ENCODE results near the gene SEMG1. TPM values are rescaled to one million over a fixed set of nuclear protein-coding genes. Genes with fewer than 3 reads are reported as not detected.

Gene SEMG1
- total and polyA plus RNA-seq, 7 donors, result 0.26 TPM; not detected in 6

DNA sequence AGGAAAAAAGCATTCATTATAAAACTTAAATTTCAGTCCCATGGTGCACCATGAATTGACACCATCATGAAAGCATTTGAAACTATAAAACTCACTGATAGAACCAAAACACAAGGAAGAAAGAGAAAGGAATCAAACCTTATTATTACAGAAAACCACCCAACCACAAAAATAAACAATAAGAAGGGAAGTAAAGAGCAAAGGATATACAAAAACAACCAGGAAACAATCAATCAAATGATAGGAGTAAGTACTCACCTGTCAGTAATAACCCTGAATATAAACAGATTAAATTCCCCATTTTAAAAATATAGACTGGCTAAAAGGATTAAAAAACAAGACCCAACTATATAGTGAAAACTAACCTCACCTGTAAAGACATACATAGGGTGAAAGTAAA is 41.8 kb downstream of the SEMG1 start:
- intact Hi-C loops (cut with DNase I), result no loop called here
- no peak for DNase-seq
- no peaks in the 10 kb centered on the region for H3K4me1 ChIP-seq
- TF ChIP-seq EP300 (IDR thresholded peaks at IDR 0.05) (no peak), POLR2AphosphoS5 (IDR thresholded peaks at IDR 0.05) (no peak), POLR2A (IDR thresholded peaks at IDR 0.05) (no peak)
- TF ChIP-seq, protein P1, sequence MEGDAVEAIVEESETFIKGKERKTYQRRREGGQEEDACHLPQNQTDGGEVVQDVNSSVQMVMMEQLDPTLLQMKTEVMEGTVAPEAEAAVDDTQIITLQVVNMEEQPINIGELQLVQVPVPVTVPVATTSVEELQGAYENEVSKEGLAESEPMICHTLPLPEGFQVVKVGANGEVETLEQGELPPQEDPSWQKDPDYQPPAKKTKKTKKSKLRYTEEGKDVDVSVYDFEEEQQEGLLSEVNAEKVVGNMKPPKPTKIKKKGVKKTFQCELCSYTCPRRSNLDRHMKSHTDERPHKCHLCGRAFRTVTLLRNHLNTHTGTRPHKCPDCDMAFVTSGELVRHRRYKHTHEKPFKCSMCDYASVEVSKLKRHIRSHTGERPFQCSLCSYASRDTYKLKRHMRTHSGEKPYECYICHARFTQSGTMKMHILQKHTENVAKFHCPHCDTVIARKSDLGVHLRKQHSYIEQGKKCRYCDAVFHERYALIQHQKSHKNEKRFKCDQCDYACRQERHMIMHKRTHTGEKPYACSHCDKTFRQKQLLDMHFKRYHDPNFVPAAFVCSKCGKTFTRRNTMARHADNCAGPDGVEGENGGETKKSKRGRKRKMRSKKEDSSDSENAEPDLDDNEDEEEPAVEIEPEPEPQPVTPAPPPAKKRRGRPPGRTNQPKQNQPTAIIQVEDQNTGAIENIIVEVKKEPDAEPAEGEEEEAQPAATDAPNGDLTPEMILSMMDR (IDR thresholded peaks at IDR 0.05), result no peak
- H3K36me3 ChIP-seq, result no peaks in the 10 kb centered on the region
- H3K4me3 ChIP-seq, result no peak overlapping the region
- no peak overlapping the region for H3K27ac ChIP-seq
- peaks cover 0 to 36% (median 0%) of the 10 kb centered on the region in 3 donors for H3K27me3 ChIP-seq
- H3K9me3 ChIP-seq, result no peaks in the 10 kb centered on the region

DNA sequence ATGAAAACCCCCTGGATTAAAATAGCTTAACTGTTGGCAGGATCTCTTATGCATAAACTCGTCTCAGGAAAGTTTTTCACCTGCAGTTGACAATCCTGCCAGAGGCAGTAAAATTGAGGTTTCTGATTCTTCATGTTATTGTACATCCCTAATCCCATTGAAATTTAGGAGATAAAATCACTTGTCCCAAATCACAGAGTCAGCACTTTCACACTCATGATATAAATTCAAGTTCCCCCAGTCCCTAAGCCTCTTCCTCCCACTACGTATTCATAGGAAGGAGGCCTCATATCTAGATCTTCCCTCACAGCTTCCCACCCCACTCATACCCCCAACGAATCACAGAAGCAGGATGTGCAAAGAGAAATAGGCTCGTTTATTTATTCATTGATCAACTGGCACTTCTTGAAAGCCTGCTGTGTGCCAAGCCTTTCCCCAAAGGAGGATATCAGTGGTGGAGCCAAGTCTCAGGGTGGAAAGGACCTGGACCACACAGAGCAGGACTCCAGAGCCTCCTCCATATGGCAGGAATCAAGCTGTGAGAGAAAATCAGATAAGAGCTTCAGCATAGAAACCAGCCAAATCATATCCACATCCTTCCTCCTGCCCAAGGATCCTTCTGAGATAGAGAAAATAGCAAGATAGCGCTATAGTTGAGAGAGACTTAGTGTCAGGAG is 45.2 kb downstream of the SEMG1 start:
- no peak for DNase-seq
- TF ChIP-seq POLR2A (IDR thresholded peaks at IDR 0.05) (no peak), EP300 (IDR thresholded peaks at IDR 0.05) (no peak), POLR2AphosphoS5 (IDR thresholded peaks at IDR 0.05) (no peak)
- TF ChIP-seq, protein P1 (IDR thresholded peaks at IDR 0.05), result no peak
- intact Hi-C loops (cut with DNase I), result no loop called here
- Histone ChIP-seq H3K4me1 (peaks cover 0 to 7% (median 0%) of the 10 kb centered on the region in 4 donors), H3K9me3 (no peaks in the 10 kb centered on the region), H3K27me3 (peaks cover 0 to 12% (median 0%) of the 10 kb centered on the region in 3 donors), H3K27ac (no peak overlapping the region), H3K36me3 (no peaks in the 10 kb centered on the region), H3K4me3 (no peak overlapping the region)
- 56 to 72% methylated on average over 5 of the region's 5 CpGs for WGBS, 2 donors

DNA sequence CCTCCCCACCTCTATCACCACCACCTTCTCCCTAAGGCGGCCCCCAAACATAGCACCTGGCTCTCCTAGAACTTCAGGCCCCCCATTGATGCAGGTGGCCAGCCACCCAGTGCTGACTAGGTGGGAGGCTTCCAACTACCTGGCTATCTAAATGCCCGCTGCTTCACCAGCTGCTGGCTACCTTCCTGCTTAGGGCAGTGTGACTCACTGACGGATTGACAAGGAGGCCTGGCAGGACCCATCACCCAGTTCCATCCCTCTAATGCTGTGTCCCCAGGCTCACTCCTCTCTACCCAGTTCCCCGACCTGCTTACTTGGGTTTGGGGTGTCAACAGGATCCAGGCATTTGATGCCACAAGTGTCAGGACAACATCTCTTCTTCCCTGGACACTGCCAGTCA is 46.4 kb downstream of the SEMG1 start:
- peaks cover 0 to 7% (median 0%) of the 10 kb centered on the region in 4 donors for H3K4me1 ChIP-seq
- WGBS, 2 donors, result 91 to 95% methylated on average over 4 of the region's 4 CpGs
- no peaks in the 10 kb centered on the region for H3K9me3 ChIP-seq
- peaks cover 0 to 6% (median 0%) of the 10 kb centered on the region in 3 donors for H3K27me3 ChIP-seq
- no peak for DNase-seq
- no peak overlapping the region for H3K27ac ChIP-seq
- no peak overlapping the region for H3K4me3 ChIP-seq
- intact Hi-C loops (cut with DNase I), result no loop called here
- H3K36me3 ChIP-seq, result no peaks in the 10 kb centered on the region
- TF ChIP-seq POLR2AphosphoS5 (IDR thresholded peaks at IDR 0.05) (no peak), POLR2A (IDR thresholded peaks at IDR 0.05) (no peak), EP300 (IDR thresholded peaks at IDR 0.05) (no peak)
- TF ChIP-seq, protein P1 (IDR thresholded peaks at IDR 0.05), result no peak

DNA sequence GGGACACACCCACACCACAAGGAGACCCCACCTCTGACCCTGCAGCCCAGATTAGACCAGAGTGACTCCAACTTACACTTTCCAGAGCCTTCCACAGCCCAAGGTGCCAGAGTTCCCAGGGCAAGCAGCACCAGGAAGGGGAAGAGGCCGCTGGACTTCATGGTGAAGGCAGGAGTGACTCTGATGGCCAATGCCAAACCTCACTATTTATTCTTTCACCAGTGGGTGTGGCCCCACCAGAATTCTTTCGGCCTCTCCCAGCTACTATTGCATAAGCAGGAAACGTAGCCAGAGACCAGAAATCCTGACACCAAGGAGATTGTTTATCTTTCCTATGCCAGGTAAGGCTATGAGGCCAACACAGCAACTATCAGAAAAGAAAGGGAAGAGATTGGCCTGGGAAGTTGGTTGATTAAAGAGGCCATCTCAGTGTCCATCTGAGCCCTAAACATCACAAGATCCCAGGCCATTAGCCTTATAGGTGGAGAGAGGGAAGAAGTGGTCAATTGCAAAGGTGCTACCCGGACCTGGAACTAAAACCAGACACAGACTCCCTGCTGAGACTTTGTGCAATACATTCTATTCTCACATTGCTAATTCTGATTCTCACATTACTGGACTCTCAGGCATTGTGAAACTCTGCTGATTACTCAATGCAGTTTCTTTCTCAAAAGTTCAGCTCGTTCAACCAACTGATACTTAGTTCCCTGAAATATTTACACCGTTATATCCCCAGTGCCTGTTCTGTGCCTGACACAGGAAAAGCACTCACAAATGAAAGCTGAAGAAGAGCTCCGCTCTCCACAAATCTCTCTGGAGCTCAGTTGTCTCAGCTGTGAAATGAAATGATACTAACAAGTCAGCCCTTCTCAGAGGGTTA is 47.8 kb downstream of the SEMG1 start, which contains the start of gene SLPI:
Gene SLPI, minus strand, starts transcription at position 182 of the 880 bp plus-strand sequence. Its CDS starts 21 bp downstream, at position 161.
- Histone ChIP-seq H3K4me3 (no peak within 1 kb of the TSS), H3K36me3 (no peaks in the 10 kb centered on the region), H3K4me1 (peaks cover 0 to 7% (median 0%) of the 10 kb centered on the region in 4 donors), H3K27ac (peak within 1 kb of the TSS in 2 of 4 donors; percentile 20 to 59), H3K27me3 (peaks cover 0 to 3% (median 0%) of the 10 kb centered on the region in 3 donors), H3K9me3 (no peaks in the 10 kb centered on the region)
- 35 to 49% methylated on average over 7 of the region's 7 CpGs for WGBS, 2 donors
- peak; percentile 72 for DNase-seq
- intact Hi-C loops (cut with DNase I), result no loop called here
- TF ChIP-seq EP300 (IDR thresholded peaks at IDR 0.05), result no peak
- no peak for TF ChIP-seq POLR2AphosphoS5 (IDR thresholded peaks at IDR 0.05)
- TF ChIP-seq, protein P1 (IDR thresholded peaks at IDR 0.05), result no peak
- TF ChIP-seq POLR2A (IDR thresholded peaks at IDR 0.05), result no peak

All from sigmoid colon (tissue), 7 donors.